Measurements from ENCODE around the gene ARHGAP26. TPM values are rescaled to one million over a fixed set of nuclear protein-coding genes. Genes with fewer than 3 reads are reported as not detected.

ARHGAP26 gene
- total and polyA plus RNA-seq, 2 donors: 15.1 to 16.2 TPM

DNA sequence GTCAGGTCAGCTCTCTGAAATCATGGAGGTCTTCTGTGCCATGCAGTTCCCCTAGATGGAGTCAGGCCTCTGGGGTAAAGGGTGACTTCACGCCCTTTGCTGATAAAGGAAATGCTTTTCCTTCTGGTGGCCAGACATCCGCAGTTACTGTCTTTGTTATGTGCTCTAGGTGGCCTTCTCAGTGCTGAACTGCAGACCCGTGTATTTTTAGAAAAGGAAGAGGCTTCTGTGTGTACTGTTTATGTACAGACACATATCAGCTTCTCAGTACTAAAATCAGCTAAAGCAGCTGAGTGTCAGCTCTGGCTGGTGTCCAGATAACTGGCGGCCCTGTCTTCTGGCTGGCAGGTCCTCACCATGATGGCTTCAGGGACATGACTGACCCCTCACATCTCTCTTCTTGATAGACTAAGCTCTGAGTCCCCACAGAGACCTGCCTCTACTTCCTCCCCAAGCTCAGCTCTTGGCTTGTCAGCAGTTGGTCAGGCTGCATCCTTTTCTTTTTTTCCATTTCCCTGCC is 75.3 kb downstream of the ARHGAP26 start:
- WGBS: 35% methylated on average over 4 of the region's 4 CpGs
- DNase-seq (ENCODE audit: low read depth in 6 of 9, low spot score in 9 of 9): peak in 2 of 9 donors; percentile 12 to 35
- Histone ChIP-seq H3K4me1 (ENCODE audit: control insufficient read depth in 2 of 2, insufficient read depth in 2 of 2, low read length in 2 of 2) (peaks cover 5 to 21% of the 10 kb centered on the region in 2 donors), H3K4me3 (ENCODE audit: low read length in 2 of 2) (no peak overlapping the region), H3K27me3 (ENCODE audit: control insufficient read depth in 2 of 2, insufficient read depth in 1 of 2, low read length in 1 of 2) (no peaks in the 10 kb centered on the region), H3K27ac (ENCODE audit: low read depth in 1 of 2, low read length in 1 of 2) (peak overlapping the region; percentile 1 to 83), H3K9me3 (ENCODE audit: control insufficient read depth in 2 of 2, insufficient read depth in 1 of 2, low read length in 1 of 2) (no peaks in the 10 kb centered on the region), H3K36me3 (ENCODE audit: control insufficient read depth in 2 of 2, insufficient read depth in 2 of 2, low read length in 1 of 2) (no peaks in the 10 kb centered on the region)

DNA sequence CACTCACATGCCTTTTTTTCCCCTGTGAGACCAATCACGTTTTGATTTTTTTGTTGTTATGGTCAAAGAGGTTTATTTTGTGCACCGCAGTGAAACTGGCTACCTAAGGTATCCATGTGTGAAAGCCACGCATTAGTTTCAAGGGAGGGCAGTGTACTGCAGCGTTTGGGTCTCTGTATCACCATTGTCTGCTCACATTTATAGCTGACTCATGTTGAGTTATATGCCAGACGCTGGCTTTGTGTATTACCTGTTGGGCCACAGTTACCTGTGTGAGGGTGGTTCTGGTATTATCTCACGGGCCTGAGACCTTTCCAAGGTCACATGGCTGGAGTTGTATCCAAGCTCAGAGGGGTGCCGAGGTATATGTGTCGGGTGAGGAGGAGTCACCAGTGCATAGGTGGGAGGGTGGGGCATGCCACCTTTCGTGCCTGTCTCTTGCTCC is 75.8 kb downstream of the ARHGAP26 start:
- Histone ChIP-seq H3K9me3 (ENCODE audit: control insufficient read depth in 2 of 2, insufficient read depth in 1 of 2, low read length in 1 of 2) (no peaks in the 10 kb centered on the region), H3K27me3 (ENCODE audit: control insufficient read depth in 2 of 2, insufficient read depth in 1 of 2, low read length in 1 of 2) (no peaks in the 10 kb centered on the region), H3K4me3 (ENCODE audit: low read length in 2 of 2) (no peak overlapping the region), H3K27ac (ENCODE audit: low read depth in 1 of 2, low read length in 1 of 2) (peak overlapping the region; percentile 1 to 83), H3K4me1 (ENCODE audit: control insufficient read depth in 2 of 2, insufficient read depth in 2 of 2, low read length in 2 of 2) (peaks cover 5 to 21% of the 10 kb centered on the region in 2 donors), H3K36me3 (ENCODE audit: control insufficient read depth in 2 of 2, insufficient read depth in 2 of 2, low read length in 1 of 2) (no peaks in the 10 kb centered on the region)
- no peak for DNase-seq (ENCODE audit: low read depth in 6 of 9, low spot score in 9 of 9)
- 68% methylated on average over 9 of the region's 9 CpGs for WGBS

DNA sequence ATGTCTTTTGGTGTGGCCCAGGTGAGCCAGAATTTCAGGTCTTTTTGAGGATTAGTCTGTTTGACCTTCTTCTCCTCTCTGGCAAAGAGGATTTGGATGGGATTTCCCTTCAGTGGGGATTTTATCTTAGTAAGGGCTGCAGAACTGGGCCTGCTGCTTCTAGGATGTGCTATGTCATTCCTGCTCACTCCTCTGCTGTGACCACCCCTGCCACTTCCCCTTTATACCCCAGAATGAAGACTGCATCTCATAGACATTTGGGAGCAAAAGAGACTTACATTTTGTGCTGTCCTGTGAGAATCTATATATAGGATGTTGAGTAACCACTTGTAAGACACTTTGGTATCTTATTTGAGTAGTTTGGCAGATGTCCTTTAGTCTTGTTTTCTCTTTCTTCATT is 76.2 kb downstream of the ARHGAP26 start:
- no peak for DNase-seq (ENCODE audit: low read depth in 6 of 9, low spot score in 9 of 9)
- no peaks in the 10 kb centered on the region for H3K27me3 ChIP-seq (ENCODE audit: control insufficient read depth in 2 of 2, insufficient read depth in 1 of 2, low read length in 1 of 2)
- H3K27ac ChIP-seq (ENCODE audit: low read depth in 1 of 2, low read length in 1 of 2): peak overlapping the region; percentile 1 to 83
- H3K9me3 ChIP-seq (ENCODE audit: control insufficient read depth in 2 of 2, insufficient read depth in 1 of 2, low read length in 1 of 2): no peaks in the 10 kb centered on the region
- H3K36me3 ChIP-seq (ENCODE audit: control insufficient read depth in 2 of 2, insufficient read depth in 2 of 2, low read length in 1 of 2): no peaks in the 10 kb centered on the region
- H3K4me1 ChIP-seq (ENCODE audit: control insufficient read depth in 2 of 2, insufficient read depth in 2 of 2, low read length in 2 of 2): peaks cover 5 to 21% of the 10 kb centered on the region in 2 donors
- no peak overlapping the region for H3K4me3 ChIP-seq (ENCODE audit: low read length in 2 of 2)

DNA sequence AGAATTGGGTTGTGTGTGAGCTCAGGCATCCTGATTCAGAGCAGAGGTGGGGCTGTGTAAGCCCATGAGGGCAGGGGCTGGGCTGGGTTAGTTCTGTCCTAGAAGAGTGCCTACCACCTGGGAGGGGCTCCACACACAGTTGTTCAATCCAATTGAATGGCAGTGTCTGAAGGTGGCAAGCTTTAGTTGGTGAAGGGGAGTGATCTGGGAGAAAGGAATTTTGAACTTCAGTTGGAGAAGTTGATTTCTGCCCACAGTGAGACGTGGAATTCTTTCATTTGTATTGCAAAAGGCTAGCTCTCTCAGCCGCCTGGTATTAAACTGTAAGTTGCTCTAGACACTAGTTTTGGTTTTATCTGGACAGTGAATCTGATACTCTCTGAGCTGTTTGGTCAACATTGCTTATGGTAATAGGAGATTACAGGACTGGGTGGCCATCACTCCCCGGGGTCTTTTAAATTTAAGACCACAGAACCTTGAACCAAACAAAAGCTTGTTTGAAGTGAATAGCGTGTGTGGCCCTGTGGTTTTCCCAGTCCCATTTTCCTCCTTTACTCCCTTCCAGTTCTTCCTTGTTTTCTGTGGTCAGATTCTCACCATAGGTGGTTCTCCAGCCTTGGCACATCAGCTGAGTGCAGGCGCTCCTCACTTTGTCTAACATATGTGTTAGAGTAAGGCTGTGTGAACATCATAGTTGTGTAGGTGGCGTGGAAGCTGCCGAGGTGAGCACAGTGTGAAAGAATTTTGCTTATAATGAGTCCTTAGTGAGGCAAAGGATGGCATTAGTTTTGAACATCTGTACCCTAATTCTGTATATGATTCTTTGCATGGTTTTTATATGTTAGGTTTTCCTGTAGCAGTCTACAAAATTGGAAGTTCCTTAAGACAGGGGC is 78.0 kb downstream of the ARHGAP26 start:
- H3K27ac ChIP-seq (ENCODE audit: low read depth in 1 of 2, low read length in 1 of 2): no peak overlapping the region
- H3K4me3 ChIP-seq (ENCODE audit: low read length in 2 of 2): no peak overlapping the region
- no peaks in the 10 kb centered on the region for H3K36me3 ChIP-seq (ENCODE audit: control insufficient read depth in 2 of 2, insufficient read depth in 2 of 2, low read length in 1 of 2)
- no peaks in the 10 kb centered on the region for H3K9me3 ChIP-seq (ENCODE audit: control insufficient read depth in 2 of 2, insufficient read depth in 1 of 2, low read length in 1 of 2)
- H3K4me1 ChIP-seq (ENCODE audit: control insufficient read depth in 2 of 2, insufficient read depth in 2 of 2, low read length in 2 of 2): peaks cover 5 to 27% of the 10 kb centered on the region in 2 donors
- 96% methylated on average over 7 of the region's 7 CpGs for WGBS
- H3K27me3 ChIP-seq (ENCODE audit: control insufficient read depth in 2 of 2, insufficient read depth in 1 of 2, low read length in 1 of 2): no peaks in the 10 kb centered on the region
- no peak for DNase-seq (ENCODE audit: low read depth in 6 of 9, low spot score in 9 of 9)

DNA sequence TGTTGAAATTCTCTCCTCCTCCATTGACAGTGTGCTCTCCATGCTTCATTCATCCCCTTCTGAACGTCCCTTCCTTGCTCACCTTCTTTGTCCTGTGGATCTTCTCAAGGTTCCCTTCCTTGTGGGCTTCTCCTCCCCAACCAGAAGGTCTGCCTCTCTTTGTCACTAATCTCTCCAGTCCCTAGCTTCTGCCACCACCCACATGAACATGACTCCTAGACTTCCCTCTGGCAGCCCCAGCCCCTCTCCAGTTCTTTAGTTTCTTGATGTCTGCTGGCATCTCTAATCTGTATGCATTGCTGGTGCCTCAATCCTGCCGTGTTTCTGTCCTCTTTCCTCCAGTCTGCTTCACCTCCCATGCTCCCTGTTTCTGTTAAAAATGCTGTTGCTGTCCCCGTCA is 79.3 kb downstream of the ARHGAP26 start:
- no peaks in the 10 kb centered on the region for H3K27me3 ChIP-seq (ENCODE audit: control insufficient read depth in 2 of 2, insufficient read depth in 1 of 2, low read length in 1 of 2)
- H3K27ac ChIP-seq (ENCODE audit: low read depth in 1 of 2, low read length in 1 of 2): no peak overlapping the region
- H3K4me1 ChIP-seq (ENCODE audit: control insufficient read depth in 2 of 2, insufficient read depth in 2 of 2, low read length in 2 of 2): peaks cover 5 to 31% of the 10 kb centered on the region in 2 donors
- 98% methylated on average over 3 of the region's 3 CpGs for WGBS
- H3K9me3 ChIP-seq (ENCODE audit: control insufficient read depth in 2 of 2, insufficient read depth in 1 of 2, low read length in 1 of 2): no peaks in the 10 kb centered on the region
- no peak overlapping the region for H3K4me3 ChIP-seq (ENCODE audit: low read length in 2 of 2)
- no peak for DNase-seq (ENCODE audit: low read depth in 6 of 9, low spot score in 9 of 9)
- H3K36me3 ChIP-seq (ENCODE audit: control insufficient read depth in 2 of 2, insufficient read depth in 2 of 2, low read length in 1 of 2): no peaks in the 10 kb centered on the region

DNA sequence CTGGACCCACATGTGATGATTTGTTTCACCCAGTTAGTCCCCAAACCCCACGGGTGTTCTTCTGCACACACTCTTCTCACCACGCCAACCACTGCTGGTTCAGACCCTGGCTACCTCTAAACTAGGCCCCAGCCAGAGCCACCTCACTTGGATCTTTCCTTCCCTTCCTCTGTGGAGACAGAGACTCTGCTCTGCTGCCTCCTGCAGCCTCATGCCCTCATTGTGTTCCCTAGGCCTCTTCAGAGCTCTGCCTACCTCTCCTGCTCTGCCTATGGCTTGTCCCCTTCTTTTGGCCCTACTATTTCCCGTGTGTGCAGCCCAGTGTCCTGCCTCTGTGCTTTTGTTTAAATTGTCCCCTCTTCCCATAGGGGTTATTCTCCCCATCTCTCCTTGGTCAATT is 79.7 kb downstream of the ARHGAP26 start:
- H3K27me3 ChIP-seq (ENCODE audit: control insufficient read depth in 2 of 2, insufficient read depth in 1 of 2, low read length in 1 of 2): no peaks in the 10 kb centered on the region
- WGBS: 88% methylated on average over 3 of the region's 3 CpGs
- H3K4me1 ChIP-seq (ENCODE audit: control insufficient read depth in 2 of 2, insufficient read depth in 2 of 2, low read length in 2 of 2): peaks cover 5 to 30% of the 10 kb centered on the region in 2 donors
- no peak overlapping the region for H3K4me3 ChIP-seq (ENCODE audit: low read length in 2 of 2)
- no peaks in the 10 kb centered on the region for H3K36me3 ChIP-seq (ENCODE audit: control insufficient read depth in 2 of 2, insufficient read depth in 2 of 2, low read length in 1 of 2)
- H3K27ac ChIP-seq (ENCODE audit: low read depth in 1 of 2, low read length in 1 of 2): no peak overlapping the region
- no peaks in the 10 kb centered on the region for H3K9me3 ChIP-seq (ENCODE audit: control insufficient read depth in 2 of 2, insufficient read depth in 1 of 2, low read length in 1 of 2)
- no peak for DNase-seq (ENCODE audit: low read depth in 6 of 9, low spot score in 9 of 9)

DNA sequence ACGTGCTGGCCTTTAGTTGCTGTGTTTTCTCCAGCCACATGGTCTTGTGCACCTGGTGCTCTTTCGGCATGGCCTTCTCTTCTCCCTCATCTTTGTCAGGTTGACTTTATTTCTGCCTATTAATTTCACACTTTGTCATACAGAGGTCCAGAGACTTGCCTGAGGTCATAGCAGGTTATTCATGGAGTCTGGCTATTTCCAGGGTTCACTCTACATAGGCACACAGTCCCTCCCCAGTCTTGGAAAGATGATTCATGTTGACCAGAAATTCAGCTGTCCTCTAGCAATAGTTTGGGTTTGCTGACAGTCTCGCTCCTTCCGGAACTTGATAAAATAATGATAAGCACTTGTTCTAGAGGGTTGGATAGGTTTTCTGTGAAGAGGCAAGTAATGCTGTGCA is 81.6 kb downstream of the ARHGAP26 start:
- Histone ChIP-seq H3K27ac (ENCODE audit: low read depth in 1 of 2, low read length in 1 of 2) (no peak overlapping the region), H3K4me3 (ENCODE audit: low read length in 2 of 2) (no peak overlapping the region), H3K36me3 (ENCODE audit: control insufficient read depth in 2 of 2, insufficient read depth in 2 of 2, low read length in 1 of 2) (no peaks in the 10 kb centered on the region), H3K27me3 (ENCODE audit: control insufficient read depth in 2 of 2, insufficient read depth in 1 of 2, low read length in 1 of 2) (no peaks in the 10 kb centered on the region), H3K4me1 (ENCODE audit: control insufficient read depth in 2 of 2, insufficient read depth in 2 of 2, low read length in 2 of 2) (peaks cover 0 to 18% of the 10 kb centered on the region in 2 donors), H3K9me3 (ENCODE audit: control insufficient read depth in 2 of 2, insufficient read depth in 1 of 2, low read length in 1 of 2) (no peaks in the 10 kb centered on the region)
- DNase-seq (ENCODE audit: low read depth in 6 of 9, low spot score in 9 of 9): no peak
- WGBS: 94% methylated on average over 4 of the region's 4 CpGs

DNA sequence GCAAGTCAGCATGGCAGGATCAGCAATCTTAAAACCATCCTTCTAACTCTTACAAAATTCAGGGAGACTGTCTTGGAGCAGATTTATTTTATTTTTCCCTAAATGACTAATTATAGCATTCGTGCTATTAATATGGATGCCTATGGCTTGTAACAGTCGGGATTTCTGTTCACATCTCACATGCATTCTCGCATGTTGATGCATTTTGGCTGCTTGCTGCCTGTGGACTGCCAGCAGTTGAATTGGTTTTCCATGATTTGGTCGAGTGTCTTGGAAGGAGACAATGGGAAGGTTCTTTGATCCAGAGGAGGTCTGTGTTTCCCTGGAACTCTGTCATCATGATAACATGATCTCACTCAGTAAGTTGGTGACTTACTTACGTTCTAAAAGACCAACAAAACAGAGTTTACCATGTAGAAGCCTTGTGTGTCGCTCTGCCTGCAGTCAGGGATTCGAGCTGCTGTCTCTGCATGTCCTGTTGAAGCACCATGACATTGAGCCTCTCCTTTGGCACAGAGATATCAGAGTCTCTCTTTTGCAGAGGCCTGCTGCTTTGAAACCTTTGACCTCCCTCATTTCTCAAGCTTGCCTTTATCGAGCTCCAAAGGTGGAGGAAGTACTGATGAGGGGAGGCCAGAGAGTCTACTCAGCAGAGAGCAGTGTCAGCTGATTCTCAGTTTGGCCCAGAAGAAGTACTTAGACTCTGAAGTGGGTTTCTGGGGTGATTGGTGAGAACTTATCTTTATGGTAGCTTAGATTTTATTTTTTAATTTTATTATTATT is 82.4 kb downstream of the ARHGAP26 start:
- Histone ChIP-seq H3K27ac (ENCODE audit: low read depth in 1 of 2, low read length in 1 of 2) (no peak overlapping the region), H3K4me1 (ENCODE audit: control insufficient read depth in 2 of 2, insufficient read depth in 2 of 2, low read length in 2 of 2) (peaks cover 0 to 24% of the 10 kb centered on the region in 2 donors)
- 95% methylated on average over 8 of the region's 8 CpGs for WGBS

DNA sequence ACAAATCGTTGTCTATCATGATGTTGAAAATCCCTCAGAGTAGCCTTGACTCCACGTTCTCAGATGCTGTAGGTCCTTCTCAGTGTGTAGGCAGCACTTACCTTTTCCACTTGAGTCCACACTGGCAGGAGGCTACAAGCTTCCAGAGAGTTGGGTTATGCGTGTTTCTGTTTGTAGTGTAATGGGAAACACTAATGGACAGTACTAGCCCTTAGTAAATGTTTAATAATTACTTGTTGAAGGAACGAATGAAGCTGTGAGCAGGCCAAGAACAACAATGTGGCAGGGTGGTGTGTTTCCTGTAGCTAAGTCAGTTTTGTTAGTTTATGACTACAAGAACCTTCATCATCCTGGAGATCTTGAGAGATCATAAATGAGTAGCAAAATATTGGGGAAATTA is 83.5 kb downstream of the ARHGAP26 start:
- DNase-seq (ENCODE audit: low read depth in 6 of 9, low spot score in 9 of 9): no peak
- Histone ChIP-seq H3K36me3 (ENCODE audit: control insufficient read depth in 2 of 2, insufficient read depth in 2 of 2, low read length in 1 of 2) (no peaks in the 10 kb centered on the region), H3K4me1 (ENCODE audit: control insufficient read depth in 2 of 2, insufficient read depth in 2 of 2, low read length in 2 of 2) (peaks cover 0 to 26% of the 10 kb centered on the region in 2 donors), H3K4me3 (ENCODE audit: low read length in 2 of 2) (no peak overlapping the region), H3K27me3 (ENCODE audit: control insufficient read depth in 2 of 2, insufficient read depth in 1 of 2, low read length in 1 of 2) (no peaks in the 10 kb centered on the region), H3K9me3 (ENCODE audit: control insufficient read depth in 2 of 2, insufficient read depth in 1 of 2, low read length in 1 of 2) (no peaks in the 10 kb centered on the region), H3K27ac (ENCODE audit: low read depth in 1 of 2, low read length in 1 of 2) (no peak overlapping the region)
- WGBS: 95% methylated on average over 4 of the region's 4 CpGs

More for the DNA sequence above, 82.4 kb downstream of the ARHGAP26 start:
- Histone ChIP-seq H3K27me3 (ENCODE audit: control insufficient read depth in 2 of 2, insufficient read depth in 1 of 2, low read length in 1 of 2) (no peaks in the 10 kb centered on the region), H3K9me3 (ENCODE audit: control insufficient read depth in 2 of 2, insufficient read depth in 1 of 2, low read length in 1 of 2) (no peaks in the 10 kb centered on the region), H3K4me3 (ENCODE audit: low read length in 2 of 2) (no peak overlapping the region), H3K36me3 (ENCODE audit: control insufficient read depth in 2 of 2, insufficient read depth in 2 of 2, low read length in 1 of 2) (no peaks in the 10 kb centered on the region)
- DNase-seq (ENCODE audit: low read depth in 6 of 9, low spot score in 9 of 9): no peak
